K562 (cell line): ENCODE data around the gene SKIDA1. TPM values are rescaled to one million over a fixed set of nuclear protein-coding genes. Genes with fewer than 3 reads are reported as not detected.

Source experiments
- EHMT2 ChIP-seq: fragments of 450-650 bp; IDR thresholded peaks from 2 replicates; pipeline ENCODE4 v1.6.1; 2018; ENCODE audit warnings: antibody characterized with exemption
- GATAD2B ChIP-seq: fragments of 450-650 bp; IDR thresholded peaks from 2 replicates; pipeline ENCODE4 v1.6.1; 2017; ENCODE audit warnings: mild to moderate bottlenecking, borderline replicate concordance
- ILK ChIP-seq: fragments of 450-650 bp; IDR thresholded peaks from 2 replicates; pipeline ENCODE4 v1.6.1; 2016; ENCODE audit warnings: missing genetic modification characterization, low read depth, mild to moderate bottlenecking, missing compliant biosample characterization, moderate library complexity, borderline replicate concordance
- KLF6 ChIP-seq: fragments of 250-450 bp; sonication (Bioruptor Pico); IDR thresholded peaks from 2 replicates; pipeline ENCODE4 v1.4.0; 2020; ENCODE audit warnings: mild to moderate bottlenecking, moderate library complexity, borderline replicate concordance
- MTA3 ChIP-seq: fragments of 450-650 bp; formaldehyde crosslinking; IDR thresholded peaks from 2 replicates; pipeline ENCODE4 v1.6.1; 2017; ENCODE audit warnings: mild to moderate bottlenecking, borderline replicate concordance
- NRF1 ChIP-seq, 2 experiments: fragments of 450-650 bp; IDR thresholded peaks in 1 of 2; conservative IDR thresholded peaks in 1 of 2; 2 replicates each; pipeline ENCODE4 v1.6.1; 2014; ENCODE audit warnings: mild to moderate bottlenecking in 2 of 2
- POLR3G ChIP-seq: IDR thresholded peaks from 2 replicates; pipeline ENCODE4 v1.6.1; 2011; ENCODE audit not compliant: insufficient read length, insufficient replicate concordance; ENCODE audit errors: extremely low read depth
- STAG1 ChIP-seq: sonication (generic); formaldehyde crosslinking; IDR thresholded peaks from 2 replicates; pipeline ENCODE4 v1.5.0; 2020; ENCODE audit warnings: missing genetic modification reagents, borderline replicate concordance
- STAT5A ChIP-seq: IDR thresholded peaks from 2 replicates; pipeline ENCODE4 v1.6.1; 2012; ENCODE audit warnings: low read length, inconsistent platforms, borderline replicate concordance
- THRAP3 ChIP-seq: fragments of 450-650 bp; IDR thresholded peaks from 2 replicates; pipeline ENCODE4 v1.6.1; 2016; ENCODE audit warnings: mild to moderate bottlenecking, inconsistent platforms, borderline replicate concordance
- YY1 ChIP-seq, 3 experiments: IDR thresholded peaks; 2 replicates each; pipeline ENCODE4 v1.6.1; 2011; ENCODE audit warnings: low read length in 2 of 3, mild to moderate bottlenecking in 2 of 3, moderate library complexity in 2 of 3, borderline replicate concordance in 1 of 3, control low read depth in 1 of 3, low read depth in 1 of 3; ENCODE audit not compliant: insufficient read depth in 3 of 3, insufficient replicate concordance in 2 of 3, control insufficient read depth in 1 of 3, insufficient read length in 1 of 3; ENCODE audit errors: extremely low read depth in 1 of 3
- ZBED1 ChIP-seq: IDR thresholded peaks from 2 replicates; pipeline ENCODE4 v1.6.1; 2014
- ZC3H4 ChIP-seq: sonication (generic); formaldehyde crosslinking; IDR thresholded peaks from 2 replicates; pipeline ENCODE4 v1.9.0; 2021; ENCODE audit warnings: missing genetic modification reagents, borderline replicate concordance
- ZNF324 ChIP-seq: fragments of 250-450 bp; sonication (Bioruptor Pico); IDR thresholded peaks from 2 replicates; pipeline ENCODE4 v1.4.0; 2020; ENCODE audit warnings: mild to moderate bottlenecking
- ZNF830 ChIP-seq: fragments of 250-450 bp; sonication (Bioruptor Pico); IDR thresholded peaks from 2 replicates; pipeline ENCODE4 v1.5.0; 2021; ENCODE audit warnings: mild to moderate bottlenecking
- polyA plus RNA-seq, 8 experiments: library from polyadenylated mRNA; depleted of rRNA in 4 of 8; stranded (reverse) in 5 of 8; unstranded in 3 of 8; fragments of >200 nt; fragmentation: Nextera tagmentation in 2 of 8; fragmentation: Illumina TruSeq in 1 of 8; extraction: Ambion mirVana in 2 of 8; extraction: Trizol in 1 of 8; gene quantifications; 2 replicates each; pipeline versions ENCODE4 v1.2.1 to v1.2.3, GENCODE V29; 2011 to 2014; ENCODE audit warnings: inconsistent platforms in 1 of 8, missing spikeins in 1 of 8
- total RNA-seq, 7 experiments: library from RNA; depleted of rRNA in 6 of 7; stranded (reverse); fragments of >200 nt in 6 of 7; fragmentation: Illumina TruSeq in 2 of 7; extraction: Trizol in 2 of 7; gene quantifications; 2 replicates each; pipeline versions ENCODE4 v1.2.1 to v1.2.3, GENCODE V29; 2011 to 2021; ENCODE audit warnings: low replicate concordance in 1 of 7
- TF ChIP-seq, protein P1 (sequence below): IDR thresholded peaks from 2 replicates; pipeline ENCODE4 v1.6.1; 2012; ENCODE audit warnings: low read depth, low read length, improper control_type of control experiment, borderline replicate concordance
- TF ChIP-seq, protein P2 (sequence below): fragments of 250-450 bp; sonication (Bioruptor Pico); IDR thresholded peaks from 2 replicates; pipeline ENCODE4 v1.5.0; 2021
- TF ChIP-seq, protein P3 (sequence below): fragments of 250-450 bp; sonication (Bioruptor Pico); IDR thresholded peaks from 2 replicates; pipeline ENCODE4 v1.4.0; 2020; ENCODE audit warnings: borderline replicate concordance
- TF ChIP-seq, protein P4 (sequence below): fragments of 250-450 bp; sonication (Bioruptor Pico); IDR thresholded peaks from 2 replicates; pipeline ENCODE4 v1.8.0; 2022; ENCODE audit warnings: moderate library complexity, mild to moderate bottlenecking, inconsistent platforms
- TF ChIP-seq, protein P5 (sequence below): sonication (generic); IDR thresholded peaks from 2 replicates; pipeline ENCODE4 v1.6.1; 2016

The SKIDA1 gene
- total and polyA plus RNA-seq, 9 of the 15 experiments (the other 6 are each of a cell fraction or from before 2014, with no cell fraction given) = 0.05 to 1.1 (median 0.42) TPM

DNA sequence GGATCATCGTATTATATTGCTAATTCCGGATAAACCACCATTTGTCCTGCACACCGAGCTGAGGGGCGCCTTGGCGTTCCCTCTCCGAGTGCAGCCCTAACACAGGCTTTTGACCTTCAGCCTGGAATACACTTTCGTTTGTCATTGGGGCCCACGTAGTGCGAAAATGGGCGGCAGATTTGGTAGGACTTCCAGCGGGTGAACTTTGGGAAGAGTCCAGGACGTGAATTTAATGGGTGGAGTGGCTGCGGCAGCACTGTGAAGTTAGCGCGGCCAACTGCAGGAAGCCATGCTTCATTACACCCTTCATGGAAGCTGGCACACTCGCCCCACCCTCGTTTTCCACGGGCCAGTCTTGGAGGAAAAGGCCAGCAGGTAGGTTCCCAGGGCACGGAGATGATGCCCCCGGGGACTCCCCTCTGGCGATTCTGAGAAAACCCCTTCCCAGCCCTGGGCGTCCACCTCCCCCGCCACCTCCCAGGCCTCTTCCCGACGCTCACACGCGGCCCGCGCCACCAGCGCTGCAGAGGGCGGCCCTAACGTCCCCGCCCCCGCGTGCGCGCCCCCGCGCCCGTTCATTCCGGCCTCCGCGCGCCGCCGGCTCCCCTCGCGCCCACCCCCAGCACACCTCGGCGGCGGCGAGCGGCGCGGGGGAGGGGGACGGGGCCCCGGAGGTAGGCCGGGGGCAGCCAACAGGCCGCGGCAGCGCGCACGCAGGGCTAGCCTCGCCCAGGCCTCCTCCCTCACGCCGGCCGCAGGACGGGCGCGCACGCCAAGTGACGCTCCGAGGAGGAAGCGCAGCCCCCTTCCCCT is 8.2 kb upstream of the SKIDA1 start, which contains the start of gene MLLT10 (continued):
- TF ChIP-seq, protein P1, sequence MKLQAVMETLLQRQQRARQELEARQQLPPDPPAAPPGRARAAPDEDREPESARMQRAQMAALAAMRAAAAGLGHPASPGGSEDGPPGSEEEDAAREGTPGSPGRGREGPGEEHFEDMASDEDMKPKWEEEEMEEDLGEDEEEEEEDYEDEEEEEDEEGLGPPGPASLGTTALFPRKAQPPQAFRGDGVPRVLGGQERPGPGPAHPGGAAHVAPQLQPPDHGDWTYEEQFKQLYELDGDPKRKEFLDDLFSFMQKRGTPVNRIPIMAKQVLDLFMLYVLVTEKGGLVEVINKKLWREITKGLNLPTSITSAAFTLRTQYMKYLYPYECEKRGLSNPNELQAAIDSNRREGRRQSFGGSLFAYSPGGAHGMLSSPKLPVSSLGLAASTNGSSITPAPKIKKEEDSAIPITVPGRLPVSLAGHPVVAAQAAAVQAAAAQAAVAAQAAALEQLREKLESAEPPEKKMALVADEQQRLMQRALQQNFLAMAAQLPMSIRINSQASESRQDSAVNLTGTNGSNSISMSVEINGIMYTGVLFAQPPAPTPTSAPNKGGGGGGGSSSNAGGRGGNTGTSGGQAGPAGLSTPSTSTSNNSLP = no peak
- 0 out of 2 replicates have a peak, but pooled peaks have one; percentile 67 for TF ChIP-seq ZBED1
- TF ChIP-seq ZC3H4 (CRISPR knock-in tag) = no peak; the same call in 1 of the 2 replicates
- peak in 1 of 2 experiments; percentile 57; a peak in 2 of 4 replicates for TF ChIP-seq NRF1 (conservative IDR thresholded peaks at IDR 0.05 in 1 of 2, IDR thresholded peaks at IDR 0.05 in 1 of 2)
- TF ChIP-seq ZNF324 (CRISPR knock-in tag) = no peak
- TF ChIP-seq GATAD2B = peak; percentile 92
- no peak for TF ChIP-seq KLF6 (CRISPR knock-in tag)
- TF ChIP-seq, protein P2, sequence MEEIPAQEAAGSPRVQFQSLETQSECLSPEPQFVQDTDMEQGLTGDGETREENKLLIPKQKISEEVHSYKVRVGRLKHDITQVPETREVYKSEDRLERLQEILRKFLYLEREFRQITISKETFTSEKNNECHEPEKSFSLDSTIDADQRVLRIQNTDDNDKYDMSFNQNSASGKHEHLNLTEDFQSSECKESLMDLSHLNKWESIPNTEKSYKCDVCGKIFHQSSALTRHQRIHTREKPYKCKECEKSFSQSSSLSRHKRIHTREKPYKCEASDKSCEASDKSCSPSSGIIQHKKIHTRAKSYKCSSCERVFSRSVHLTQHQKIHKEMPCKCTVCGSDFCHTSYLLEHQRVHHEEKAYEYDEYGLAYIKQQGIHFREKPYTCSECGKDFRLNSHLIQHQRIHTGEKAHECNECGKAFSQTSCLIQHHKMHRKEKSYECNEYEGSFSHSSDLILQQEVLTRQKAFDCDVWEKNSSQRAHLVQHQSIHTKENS = no peak
- TF ChIP-seq STAT5A = no peak
- TF ChIP-seq, protein P3, sequence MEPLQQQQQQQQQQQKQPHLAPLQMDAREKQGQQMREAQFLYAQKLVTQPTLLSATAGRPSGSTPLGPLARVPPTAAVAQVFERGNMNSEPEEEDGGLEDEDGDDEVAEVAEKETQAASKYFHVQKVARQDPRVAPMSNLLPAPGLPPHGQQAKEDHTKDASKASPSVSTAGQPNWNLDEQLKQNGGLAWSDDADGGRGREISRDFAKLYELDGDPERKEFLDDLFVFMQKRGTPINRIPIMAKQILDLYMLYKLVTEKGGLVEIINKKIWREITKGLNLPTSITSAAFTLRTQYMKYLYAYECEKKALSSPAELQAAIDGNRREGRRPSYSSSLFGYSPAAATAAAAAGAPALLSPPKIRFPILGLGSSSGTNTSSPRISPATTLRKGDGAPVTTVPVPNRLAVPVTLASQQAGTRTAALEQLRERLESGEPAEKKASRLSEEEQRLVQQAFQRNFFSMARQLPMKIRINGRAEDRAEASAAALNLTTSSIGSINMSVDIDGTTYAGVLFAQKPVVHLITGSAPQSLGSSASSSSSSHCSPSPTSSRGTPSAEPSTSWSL = no peak
- no peak for TF ChIP-seq ILK (tag)
- no peak for TF ChIP-seq EHMT2
- no peak for TF ChIP-seq THRAP3
- TF ChIP-seq YY1 (IDR thresholded peaks at IDR 0.05; ENCODE audit: borderline replicate concordance in 1 of 3, control insufficient read depth in 1 of 3, extremely low read depth in 1 of 3, insufficient read depth in 3 of 3, insufficient read length in 1 of 3, insufficient replicate concordance in 2 of 3, low read depth in 1 of 3, low read length in 2 of 3) = peak; percentile 41 to 85 (median 65)
- TF ChIP-seq ZNF830 (CRISPR knock-in tag) = no peak
- TF ChIP-seq, protein P4, sequence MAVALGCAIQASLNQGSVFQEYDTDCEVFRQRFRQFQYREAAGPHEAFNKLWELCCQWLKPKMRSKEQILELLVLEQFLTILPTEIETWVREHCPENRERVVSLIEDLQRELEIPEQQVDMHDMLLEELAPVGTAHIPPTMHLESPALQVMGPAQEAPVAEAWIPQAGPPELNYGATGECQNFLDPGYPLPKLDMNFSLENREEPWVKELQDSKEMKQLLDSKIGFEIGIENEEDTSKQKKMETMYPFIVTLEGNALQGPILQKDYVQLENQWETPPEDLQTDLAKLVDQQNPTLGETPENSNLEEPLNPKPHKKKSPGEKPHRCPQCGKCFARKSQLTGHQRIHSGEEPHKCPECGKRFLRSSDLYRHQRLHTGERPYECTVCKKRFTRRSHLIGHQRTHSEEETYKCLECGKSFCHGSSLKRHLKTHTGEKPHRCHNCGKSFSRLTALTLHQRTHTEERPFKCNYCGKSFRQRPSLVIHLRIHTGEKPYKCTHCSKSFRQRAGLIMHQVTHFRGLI (CRISPR knock-in tag) = no peak
- no peak for TF ChIP-seq STAG1 (CRISPR knock-in tag)
- peak; percentile 77; the same call in 1 of the 2 replicates for TF ChIP-seq MTA3
- TF ChIP-seq, protein P5, sequence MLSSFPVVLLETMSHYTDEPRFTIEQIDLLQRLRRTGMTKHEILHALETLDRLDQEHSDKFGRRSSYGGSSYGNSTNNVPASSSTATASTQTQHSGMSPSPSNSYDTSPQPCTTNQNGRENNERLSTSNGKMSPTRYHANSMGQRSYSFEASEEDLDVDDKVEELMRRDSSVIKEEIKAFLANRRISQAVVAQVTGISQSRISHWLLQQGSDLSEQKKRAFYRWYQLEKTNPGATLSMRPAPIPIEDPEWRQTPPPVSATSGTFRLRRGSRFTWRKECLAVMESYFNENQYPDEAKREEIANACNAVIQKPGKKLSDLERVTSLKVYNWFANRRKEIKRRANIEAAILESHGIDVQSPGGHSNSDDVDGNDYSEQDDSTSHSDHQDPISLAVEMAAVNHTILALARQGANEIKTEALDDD = peak; percentile 18; the same call in 1 of the 2 replicates
- TF ChIP-seq POLR3G = no peak
